Measurements from ENCODE around the gene TNFRSF1B. TPM values are rescaled to one million over a fixed set of nuclear protein-coding genes. Genes with fewer than 3 reads are reported as not detected.

TNFRSF1B gene
- total RNA-seq, 1 experiment from 2014 or later, result 0.61 TPM

- no peak overlapping the region for H3K4me2 ChIP-seq (ENCODE audit: low read length)
- ATAC-seq (no peak), DNase-seq (ENCODE audit: low read depth, low spot score) (no peak)
Observed at GRCh38 chr1:12244585-12244984, 77.8 kb downstream of the TNFRSF1B start.

More at GRCh38 chr1:12244585-12244984, 77.8 kb downstream of the TNFRSF1B start:
- Histone ChIP-seq H3K4me3 (replicated peaks in 1 of 2; ENCODE audit: low read depth in 1 of 2, low read length in 2 of 2) (no peak overlapping the region), H3K79me2 (ENCODE audit: insufficient read depth, low read length) (no peaks in the 10 kb centered on the region), H3K9me3 (ENCODE audit: control insufficient read depth in 1 of 2, insufficient read depth in 1 of 2, low read depth in 1 of 2, low read length in 2 of 2) (no peaks in the 10 kb centered on the region), H3K4me1 (ENCODE audit: control insufficient read depth in 1 of 2, insufficient read depth in 2 of 2, low read length in 2 of 2) (no peaks in the 10 kb centered on the region), H3K27ac (ENCODE audit: low read depth, low read length) (no peak overlapping the region), H2AFZ (ENCODE audit: low read depth, low read length, poor library complexity, severe bottlenecking) (no peak overlapping the region), H3K36me3 (ENCODE audit: control insufficient read depth in 1 of 2, insufficient read depth in 2 of 2, low read length in 2 of 2) (peaks cover 15 to 20% of the 10 kb centered on the region in 2 experiments; a peak in 3 of 4 replicates), H3K9me2 (ENCODE audit: insufficient read depth) (no peaks in the 10 kb centered on the region), H3K9ac (ENCODE audit: low read length) (no peak overlapping the region), H3K27me3 (ENCODE audit: insufficient read depth, low read length) (no peaks in the 10 kb centered on the region), H4K20me1 (ENCODE audit: insufficient read depth) (no peaks in the 10 kb centered on the region)
- ChIA-PET CTCF (interaction anchor here (1.4 to 1.7 kb wide), 2 partner anchors 11 to 120 kb away, joined by 8 read pairs; no protein-coding TSS in a partner anchor), RAD21 (ENCODE audit: low non-redundant PET in 1 of 2, low total read pairs in 2 of 2, uncharacterized antibody in 2 of 2, unreplicated experiment in 2 of 2) (no interaction called here), POLR2A (no interaction called here)
- no TSS peak for BruUV-seq (replicated peaks)
- no peak for TF ChIP-seq YY1 (IDR thresholded peaks at IDR 0.05; ENCODE audit: extremely low read depth, insufficient replicate concordance, low read depth, low read length)
- TF ChIP-seq ZFX (IDR thresholded peaks at IDR 0.05), result no peak
- no peak for TF ChIP-seq CTCF (IDR thresholded peaks at IDR 0.05 in 2 of 3, conservative IDR thresholded peaks at IDR 0.05 in 1 of 3; ENCODE audit: borderline replicate concordance in 1 of 3, insufficient read depth in 1 of 3, low read depth in 2 of 3, low read length in 2 of 3)
- no peak for TF ChIP-seq MAX (IDR thresholded peaks at IDR 0.05)
- no peak for TF ChIP-seq SRF (IDR thresholded peaks at IDR 0.05; ENCODE audit: low read depth)
- no peak for TF ChIP-seq SP1 (IDR thresholded peaks at IDR 0.05; ENCODE audit: low read depth)
- no peak for TF ChIP-seq TCF7L2 (IDR thresholded peaks at IDR 0.05; ENCODE audit: borderline replicate concordance, extremely low read depth, insufficient read depth, insufficient read length)
- no peak for TF ChIP-seq EZH2phosphoT487 (IDR thresholded peaks at IDR 0.05; ENCODE audit: borderline replicate concordance)
- TF ChIP-seq EZH2 (IDR thresholded peaks at IDR 0.05), result no peak
- no peak for TF ChIP-seq FOSL1 (IDR thresholded peaks at IDR 0.05; ENCODE audit: low read depth)
- no peak for TF ChIP-seq EGR1 (IDR thresholded peaks at IDR 0.05; ENCODE audit: low read depth)
- TF ChIP-seq RAD21 (IDR thresholded peaks at IDR 0.05; ENCODE audit: low read depth), result no peak
- TF ChIP-seq ATF3 (IDR thresholded peaks at IDR 0.05), result no peak
- no peak for TF ChIP-seq REST (IDR thresholded peaks at IDR 0.05; ENCODE audit: low read depth)
- TF ChIP-seq ELF1 (IDR thresholded peaks at IDR 0.05; ENCODE audit: borderline replicate concordance, low read depth), result no peak
- no peak for TF ChIP-seq SIN3A (IDR thresholded peaks at IDR 0.05; ENCODE audit: low read depth)
- intact Hi-C loops (cut with micrococcal nuclease), result no loop called here
